CD14-positive monocyte (primary cell): Measurements from ENCODE around the gene C1S. TPM values are rescaled to one million over a fixed set of nuclear protein-coding genes. Genes with fewer than 3 reads are reported as not detected.

Experiments used
- DNase-seq, 3 donors: peaks; one replicate each; pipeline ENCODE4 v3.0.0-alpha.2; 2011 to 2022
- H2AFZ ChIP-seq: 2 replicates; pipeline ENCODE4 v1.6.0; 2012; ENCODE audit warnings: mild to moderate bottlenecking, low read depth, low read length, inconsistent platforms; ENCODE audit not compliant: insufficient read depth, poor library complexity, severe bottlenecking
- H3K27ac ChIP-seq, 2 donors: 1 replicate in 1 of 2; 2 replicates in 1 of 2; pipeline ENCODE4 v1.5.1; 2012 to 2013; ENCODE audit warnings: low read length in 2 of 2, control low read depth in 1 of 2, inconsistent platforms in 1 of 2, low read depth in 1 of 2, mild to moderate bottlenecking in 1 of 2
- H3K27me3 ChIP-seq, 2 donors: one replicate each; pipeline versions ENCODE4 v1.6.0 to v1.6.1; 2011 to 2013; ENCODE audit warnings: low read length in 2 of 2; ENCODE audit not compliant: control insufficient read depth in 2 of 2, insufficient read depth in 2 of 2
- H3K36me3 ChIP-seq, 2 donors: replicated peaks in 1 of 2; 1 replicate in 1 of 2; 2 replicates in 1 of 2; pipeline versions ENCODE4 v1.5.1 to v1.6.1; 2012 to 2013; ENCODE audit warnings: low read length in 2 of 2, control low read depth in 1 of 2, inconsistent platforms in 1 of 2, mild to moderate bottlenecking in 1 of 2; ENCODE audit not compliant: insufficient read depth in 2 of 2, control insufficient read depth in 1 of 2
- H3K4me1 ChIP-seq, 2 donors: 1 replicate in 1 of 2; 2 replicates in 1 of 2; pipeline versions ENCODE4 v1.5.1 to v1.6.1; 2012 to 2013; ENCODE audit warnings: low read length in 2 of 2, control low read depth in 1 of 2, inconsistent platforms in 1 of 2, mild to moderate bottlenecking in 1 of 2, moderate library complexity in 1 of 2; ENCODE audit not compliant: insufficient read depth in 2 of 2, control insufficient read depth in 1 of 2
- H3K4me2 ChIP-seq: replicated peaks from 2 replicates; pipeline ENCODE3; 2012; ENCODE audit warnings: low read length, moderate library complexity, mild to moderate bottlenecking; ENCODE audit not compliant: poor library complexity, severe bottlenecking; ENCODE audit errors: extremely low read depth
- H3K4me3 ChIP-seq, 3 experiments: fragments of 200-600 bp in 1 of 3; sonication (generic) in 1 of 3; replicated peaks in 1 of 3; 1 replicate in 2 of 3; 2 replicates in 1 of 3; pipeline ENCODE4 v1.5.1; 2011 to 2013; ENCODE audit warnings: low read length in 3 of 3, mild to moderate bottlenecking in 3 of 3, control low read depth in 2 of 3, low read depth in 2 of 3, inconsistent platforms in 1 of 3, moderate library complexity in 1 of 3
- H3K79me2 ChIP-seq: 2 replicates; pipeline ENCODE4 v1.6.0; 2012; ENCODE audit warnings: mild to moderate bottlenecking, control low read depth, inconsistent platforms, low read length, moderate library complexity; ENCODE audit not compliant: insufficient read depth
- H3K9ac ChIP-seq: 2 replicates; pipeline ENCODE4 v1.6.0; 2017; ENCODE audit warnings: low read length, mild to moderate bottlenecking; ENCODE audit not compliant: insufficient read depth, poor library complexity, severe bottlenecking
- H3K9me3 ChIP-seq, 2 donors: replicated peaks in 1 of 2; 1 replicate in 1 of 2; 2 replicates in 1 of 2; pipeline versions ENCODE4 v1.5.1 to v1.6.1; 2012 to 2013; ENCODE audit warnings: low read length in 2 of 2, control low read depth in 1 of 2; ENCODE audit not compliant: control insufficient read depth in 1 of 2, insufficient read depth in 1 of 2
- H4K20me1 ChIP-seq: 2 replicates; pipeline ENCODE4 v1.6.0; 2012; ENCODE audit warnings: mild to moderate bottlenecking, low read length, control low read depth, moderate library complexity; ENCODE audit not compliant: insufficient read depth
- H3K27ac Mint-ChIP-seq, 7 donors: one replicate each; pipeline ENCODE4 v1.8.0; 2020; ENCODE audit warnings: mild to moderate bottlenecking in 7 of 7, mixed read lengths in 7 of 7, moderate library complexity in 6 of 7, inconsistent platforms in 2 of 7
- H3K27me3 Mint-ChIP-seq, 3 donors: one replicate each; pipeline ENCODE4 v1.8.0; 2021 to 2022; ENCODE audit warnings: low read depth in 3 of 3, mild to moderate bottlenecking in 3 of 3, mixed read lengths in 3 of 3, moderate library complexity in 3 of 3, inconsistent platforms in 1 of 3
- H3K36me3 Mint-ChIP-seq, 2 donors: one replicate each; pipeline ENCODE4 v1.8.0; 2020; ENCODE audit warnings: mixed read lengths in 2 of 2, inconsistent platforms in 1 of 2, mild to moderate bottlenecking in 1 of 2
- H3K4me1 Mint-ChIP-seq: one replicate; pipeline ENCODE4 v1.8.0; 2020; ENCODE audit warnings: mild to moderate bottlenecking, mixed read lengths
- H3K4me3 Mint-ChIP-seq, 2 donors: one replicate each; pipeline ENCODE4 v1.8.0; 2020; ENCODE audit warnings: mild to moderate bottlenecking in 2 of 2, mixed read lengths in 2 of 2, moderate library complexity in 1 of 2
- H3K9me3 Mint-ChIP-seq, 7 donors: one replicate each; pipeline ENCODE4 v1.8.0; 2020 to 2022; ENCODE audit warnings: mixed read lengths in 7 of 7, mild to moderate bottlenecking in 6 of 7, moderate library complexity in 6 of 7, inconsistent platforms in 2 of 7
- WGBS: methylation state at CpG from one replicate; pipeline ENCODE4 v1.1.5; 2013; ENCODE audit warnings: missing lambda C conversion rate; ENCODE audit not compliant: insufficient coverage; 5-methylcytosine and 5-hydroxymethylcytosine counted together
- intact Hi-C, 2 donors: fragments of 100-400 bp; cut with micrococcal nuclease; formaldehyde crosslinking; loops; one replicate each; pipeline versions ENCODE4 v1.15.0 to v1.15.1; 2023
- polyA plus RNA-seq, 3 donors: library from polyadenylated mRNA; depleted of rRNA in 1 of 3; unstranded in 2 of 3; stranded (reverse) in 1 of 3; fragments of 300-500 nt in 2 of 3; fragments of >200 nt in 1 of 3; fragmentation: Illumina TruSeq in 2 of 3; gene quantifications; 1 replicate in 2 of 3; 2 replicates in 1 of 3; pipeline ENCODE4 v1.2.3, GENCODE V29; 2012 to 2021
- TF ChIP-seq, protein P1 (sequence below): fragments of 200-600 bp; IDR thresholded peaks from one replicate; pipeline ENCODE4 v1.8.0; 2022; ENCODE audit warnings: antibody characterized with exemption, mild to moderate bottlenecking

C1S gene
- polyA plus RNA-seq, 3 donors = 1.00 TPM; not detected in 2

- no peak overlapping the region for H3K4me3 Mint-ChIP-seq
Observed at GRCh38 chr12:7038591-7038990, 21.9 kb upstream of the C1S start.

GRCh38 chr12:7039403-7039802, 21.1 kb upstream of the C1S start:
- Histone ChIP-seq H3K4me1 (no peaks in the 10 kb centered on the region), H2AFZ (no peak overlapping the region), H3K4me3 (no peak overlapping the region), H3K36me3 (no peaks in the 10 kb centered on the region), H3K79me2 (no peaks in the 10 kb centered on the region), H4K20me1 (no peaks in the 10 kb centered on the region), H3K9ac (no peak overlapping the region), H3K9me3 (no peaks in the 10 kb centered on the region), H3K27me3 (no peaks in the 10 kb centered on the region), H3K27ac (no peak overlapping the region), H3K4me2 (no peak overlapping the region)
- TF ChIP-seq, protein P1, sequence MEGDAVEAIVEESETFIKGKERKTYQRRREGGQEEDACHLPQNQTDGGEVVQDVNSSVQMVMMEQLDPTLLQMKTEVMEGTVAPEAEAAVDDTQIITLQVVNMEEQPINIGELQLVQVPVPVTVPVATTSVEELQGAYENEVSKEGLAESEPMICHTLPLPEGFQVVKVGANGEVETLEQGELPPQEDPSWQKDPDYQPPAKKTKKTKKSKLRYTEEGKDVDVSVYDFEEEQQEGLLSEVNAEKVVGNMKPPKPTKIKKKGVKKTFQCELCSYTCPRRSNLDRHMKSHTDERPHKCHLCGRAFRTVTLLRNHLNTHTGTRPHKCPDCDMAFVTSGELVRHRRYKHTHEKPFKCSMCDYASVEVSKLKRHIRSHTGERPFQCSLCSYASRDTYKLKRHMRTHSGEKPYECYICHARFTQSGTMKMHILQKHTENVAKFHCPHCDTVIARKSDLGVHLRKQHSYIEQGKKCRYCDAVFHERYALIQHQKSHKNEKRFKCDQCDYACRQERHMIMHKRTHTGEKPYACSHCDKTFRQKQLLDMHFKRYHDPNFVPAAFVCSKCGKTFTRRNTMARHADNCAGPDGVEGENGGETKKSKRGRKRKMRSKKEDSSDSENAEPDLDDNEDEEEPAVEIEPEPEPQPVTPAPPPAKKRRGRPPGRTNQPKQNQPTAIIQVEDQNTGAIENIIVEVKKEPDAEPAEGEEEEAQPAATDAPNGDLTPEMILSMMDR = no peak
- Mint-ChIP-seq H3K36me3 (no peaks in the 10 kb centered on the region), H3K4me3 (no peak overlapping the region), H3K4me1 (peaks cover 3% of the 10 kb centered on the region), H3K27me3 (peaks cover 0 to 7% (median 0%) of the 10 kb centered on the region in 3 donors), H3K9me3 (peaks cover 0 to 3% (median 0%) of the 10 kb centered on the region in 7 donors), H3K27ac (no peak overlapping the region)
- intact Hi-C loops = no loop called here
- WGBS = 92% methylated on average over 6 of the region's 10 CpGs
- no peak for DNase-seq

More at GRCh38 chr12:7038591-7038990, 21.9 kb upstream of the C1S start:
- no peak overlapping the region for H3K4me2 ChIP-seq
- no peaks in the 10 kb centered on the region for H3K36me3 ChIP-seq
- H3K79me2 ChIP-seq = no peaks in the 10 kb centered on the region
- Mint-ChIP-seq H3K27ac (no peak overlapping the region), H3K4me1 (peaks cover 3% of the 10 kb centered on the region), H3K27me3 (peaks cover 0 to 3% (median 0%) of the 10 kb centered on the region in 3 donors), H3K9me3 (peaks cover 0 to 3% (median 0%) of the 10 kb centered on the region in 7 donors), H3K36me3 (no peaks in the 10 kb centered on the region)
- no peaks in the 10 kb centered on the region for H3K27me3 ChIP-seq
- no peak overlapping the region for H3K27ac ChIP-seq
- DNase-seq = no peak
- no peak overlapping the region for H3K4me3 ChIP-seq
- H4K20me1 ChIP-seq = no peaks in the 10 kb centered on the region
- H3K9me3 ChIP-seq = no peaks in the 10 kb centered on the region
- TF ChIP-seq, protein P1 = no peak
- H3K4me1 ChIP-seq = no peaks in the 10 kb centered on the region
- H2AFZ ChIP-seq = no peak overlapping the region
- no peak overlapping the region for H3K9ac ChIP-seq
- intact Hi-C loops = no loop called here
- WGBS = 94% methylated on average over 22 of the region's 22 CpGs
